Transverse colon (tissue), 4 donors: Measurements from ENCODE around the gene C1QL1.

Experiments
- CTCF ChIP-seq, 5 experiments: fragments of 200-600 bp in 3 of 5; fragments of 450-650 bp in 2 of 5; sonication (generic) in 3 of 5; IDR thresholded peaks; 1 replicate in 2 of 5; 2 replicates in 3 of 5; pipeline ENCODE4 v1.5.1; 2016 to 2017; ENCODE audit warnings: antibody characterized with exemption in 5 of 5, inconsistent platforms in 3 of 5, mild to moderate bottlenecking in 2 of 5, moderate library complexity in 1 of 5
- POLR2A ChIP-seq: fragments of 450-650 bp; IDR thresholded peaks from one replicate; pipeline ENCODE4 v1.6.1; 2016; ENCODE audit warnings: antibody characterized with exemption, mild to moderate bottlenecking, moderate library complexity
- POLR2AphosphoS5 ChIP-seq, 3 donors: sonication (generic); formaldehyde crosslinking; IDR thresholded peaks; one replicate each; pipeline ENCODE4 v1.6.1; 2016; ENCODE audit warnings: antibody characterized with exemption in 3 of 3

DNA sequence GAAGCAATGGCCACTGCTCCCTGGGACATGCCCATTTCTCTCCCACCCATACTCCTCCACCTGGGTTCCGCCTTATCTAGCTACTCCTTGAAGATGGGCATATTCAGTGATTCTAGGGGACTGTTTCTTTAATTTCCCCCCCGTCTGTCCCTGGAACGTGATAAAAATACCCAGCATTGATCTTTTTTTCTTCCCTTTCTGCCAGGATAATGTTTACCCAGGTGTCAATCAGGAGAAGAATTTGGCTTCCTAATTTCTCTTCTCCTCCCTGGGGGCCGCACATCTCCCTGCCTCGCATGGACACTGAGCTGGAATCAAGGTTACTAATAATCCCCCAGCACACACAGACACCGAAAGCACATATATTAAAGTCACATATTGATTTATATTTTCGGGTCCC is 48.1 kb upstream of the C1QL1 start:
- TF ChIP-seq POLR2A, result no peak
- no peak for TF ChIP-seq CTCF (IDR thresholded peaks at IDR 0.05)
- TF ChIP-seq POLR2AphosphoS5 (IDR thresholded peaks at IDR 0.05), result no peak
